ENCODE results near the gene FBXO47. TPM values are rescaled to one million over a fixed set of nuclear protein-coding genes. Genes with fewer than 3 reads are reported as not detected.

The FBXO47 gene
- total and polyA plus RNA-seq, 10 of the 15 experiments (the other 5 are each of a cell fraction or from before 2014, with no cell fraction given), result 0.04 to 0.06 (median 0.06) TPM; not detected in 7

DNA sequence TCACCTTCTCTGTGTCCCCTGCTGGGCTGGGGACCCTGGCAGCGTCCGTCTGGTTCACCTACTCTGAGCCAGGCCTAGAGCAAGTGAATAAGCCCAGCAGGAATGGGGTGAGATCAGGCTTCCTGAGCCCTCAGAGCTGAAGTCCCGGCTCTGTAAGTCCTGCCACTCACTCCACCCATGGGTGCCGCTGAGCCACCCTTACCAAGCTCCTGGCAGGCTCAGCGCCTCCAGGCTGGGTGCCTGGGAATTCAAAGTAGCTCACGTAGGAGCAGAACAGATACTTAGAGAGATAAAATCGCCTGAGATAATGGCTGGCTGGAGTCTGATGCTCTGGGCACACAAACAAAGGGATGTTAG, 51.6 kb downstream of the FBXO47 start:
- no peak overlapping the region for H3K4me3 ChIP-seq
- H3K9me3 ChIP-seq (replicated peaks; ENCODE audit: control insufficient read depth, insufficient read depth, low read length), result no peaks in the 10 kb centered on the region
- ATAC-seq (no peak), DNase-seq (ENCODE audit: low read depth, low spot score) (no peak), FAIRE-seq (no peak)
- no peaks in the 10 kb centered on the region for H4K20me1 ChIP-seq (ENCODE audit: control insufficient read depth, insufficient read depth)
- H2AFZ ChIP-seq (ENCODE audit: control insufficient read depth, low read depth, low read length), result no peak overlapping the region
- no peaks in the 10 kb centered on the region for H3K79me2 ChIP-seq (ENCODE audit: control insufficient read depth, insufficient read depth, low read length)
- ChIA-PET SMC1A (ENCODE audit: uncharacterized antibody, unreplicated experiment) (interaction anchor here (0.6 kb wide), 1 partner anchor 9 kb away, joined by 3 read pairs; no protein-coding TSS in a partner anchor), POLR2A (no interaction called here), CTCF (interaction anchor here (1.6 kb wide), 1 partner anchor 10 kb away, joined by 3 read pairs; the partner anchor contains the start of gene LASP1NB), RAD21 (ENCODE audit: unreplicated experiment) (no interaction called here)
- no TSS peak for BruUV-seq (replicated peaks)
- no peaks in the 10 kb centered on the region for H3K4me1 ChIP-seq (ENCODE audit: control insufficient read depth, insufficient read depth, low read length)
- H3K4me2 ChIP-seq (ENCODE audit: control insufficient read depth, insufficient read depth), result no peak overlapping the region
- no peak overlapping the region for H3K27ac ChIP-seq (ENCODE audit: control insufficient read depth, insufficient read depth)
- 90% methylated on average over 7 of the region's 7 CpGs for WGBS (ENCODE audit: insufficient coverage, insufficient replicate concordance, low lambda C conversion rate, missing lambda C conversion rate)
- no peak overlapping the region for H3K9ac ChIP-seq (ENCODE audit: control insufficient read depth, insufficient read depth, low read length)
- H3K27me3 ChIP-seq (replicated peaks in 1 of 2; ENCODE audit: control insufficient read depth in 2 of 2, insufficient read depth in 2 of 2, low read length in 1 of 2), result no peaks in the 10 kb centered on the region
- in situ Hi-C loops (cut with MboI) (no loop called here), intact Hi-C loops (cut with micrococcal nuclease; ENCODE audit: unreplicated experiment) (no loop called here)
- H3K36me3 ChIP-seq (ENCODE audit: control insufficient read depth in 2 of 2, insufficient read depth in 2 of 2, low read length in 1 of 2), result peaks cover 14 to 36% of the 10 kb centered on the region in 2 experiments
- TF ChIP-seq DPF2 (IDR thresholded peaks at IDR 0.05), result no peak
- TF ChIP-seq ZNF217 (IDR thresholded peaks at IDR 0.05), result no peak
- no peak for TF ChIP-seq JUND (IDR thresholded peaks at IDR 0.05; ENCODE audit: low read depth, low read length)
- TF ChIP-seq SUPT20H (IDR thresholded peaks at IDR 0.05; ENCODE audit: borderline replicate concordance, control insufficient read depth, low read depth, low read length), result no peak
- TF ChIP-seq ZNF24 (IDR thresholded peaks at IDR 0.05), result no peak
- no peak for TF ChIP-seq MTA3 (IDR thresholded peaks at IDR 0.05; ENCODE audit: borderline replicate concordance, low read length)
- TF ChIP-seq, protein P1, sequence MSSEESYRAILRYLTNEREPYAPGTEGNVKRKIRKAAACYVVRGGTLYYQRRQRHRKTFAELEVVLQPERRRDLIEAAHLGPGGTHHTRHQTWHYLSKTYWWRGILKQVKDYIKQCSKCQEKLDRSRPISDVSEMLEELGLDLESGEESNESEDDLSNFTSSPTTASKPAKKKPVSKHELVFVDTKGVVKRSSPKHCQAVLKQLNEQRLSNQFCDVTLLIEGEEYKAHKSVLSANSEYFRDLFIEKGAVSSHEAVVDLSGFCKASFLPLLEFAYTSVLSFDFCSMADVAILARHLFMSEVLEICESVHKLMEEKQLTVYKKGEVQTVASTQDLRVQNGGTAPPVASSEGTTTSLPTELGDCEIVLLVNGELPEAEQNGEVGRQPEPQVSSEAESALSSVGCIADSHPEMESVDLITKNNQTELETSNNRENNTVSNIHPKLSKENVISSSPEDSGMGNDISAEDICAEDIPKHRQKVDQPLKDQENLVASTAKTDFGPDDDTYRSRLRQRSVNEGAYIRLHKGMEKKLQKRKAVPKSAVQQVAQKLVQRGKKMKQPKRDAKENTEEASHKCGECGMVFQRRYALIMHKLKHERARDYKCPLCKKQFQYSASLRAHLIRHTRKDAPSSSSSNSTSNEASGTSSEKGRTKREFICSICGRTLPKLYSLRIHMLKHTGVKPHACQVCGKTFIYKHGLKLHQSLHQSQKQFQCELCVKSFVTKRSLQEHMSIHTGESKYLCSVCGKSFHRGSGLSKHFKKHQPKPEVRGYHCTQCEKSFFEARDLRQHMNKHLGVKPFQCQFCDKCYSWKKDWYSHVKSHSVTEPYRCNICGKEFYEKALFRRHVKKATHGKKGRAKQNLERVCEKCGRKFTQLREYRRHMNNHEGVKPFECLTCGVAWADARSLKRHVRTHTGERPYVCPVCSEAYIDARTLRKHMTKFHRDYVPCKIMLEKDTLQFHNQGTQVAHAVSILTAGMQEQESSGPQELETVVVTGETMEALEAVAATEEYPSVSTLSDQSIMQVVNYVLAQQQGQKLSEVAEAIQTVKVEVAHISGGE (CRISPR knock-in tag; IDR thresholded peaks at IDR 0.05), result no peak
- TF ChIP-seq, protein P2, sequence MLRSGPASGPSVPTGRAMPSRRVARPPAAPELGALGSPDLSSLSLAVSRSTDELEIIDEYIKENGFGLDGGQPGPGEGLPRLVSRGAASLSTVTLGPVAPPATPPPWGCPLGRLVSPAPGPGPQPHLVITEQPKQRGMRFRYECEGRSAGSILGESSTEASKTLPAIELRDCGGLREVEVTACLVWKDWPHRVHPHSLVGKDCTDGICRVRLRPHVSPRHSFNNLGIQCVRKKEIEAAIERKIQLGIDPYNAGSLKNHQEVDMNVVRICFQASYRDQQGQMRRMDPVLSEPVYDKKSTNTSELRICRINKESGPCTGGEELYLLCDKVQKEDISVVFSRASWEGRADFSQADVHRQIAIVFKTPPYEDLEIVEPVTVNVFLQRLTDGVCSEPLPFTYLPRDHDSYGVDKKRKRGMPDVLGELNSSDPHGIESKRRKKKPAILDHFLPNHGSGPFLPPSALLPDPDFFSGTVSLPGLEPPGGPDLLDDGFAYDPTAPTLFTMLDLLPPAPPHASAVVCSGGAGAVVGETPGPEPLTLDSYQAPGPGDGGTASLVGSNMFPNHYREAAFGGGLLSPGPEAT (IDR thresholded peaks at IDR 0.05; ENCODE audit: low read depth), result no peak
